GM06990 (cell line): Measurements from ENCODE around the gene CLN5.

ENCODE experiments used
- DNase-seq: peaks from one replicate; pipeline ENCODE4 v3.0.0-alpha.2; 2011; ENCODE audit not compliant: insufficient read length; ENCODE audit errors: extremely low read depth
- H3K27me3 ChIP-seq: replicated peaks from 2 replicates; pipeline ENCODE4 v1.6.0; 2011; ENCODE audit warnings: low read length; ENCODE audit not compliant: control insufficient read depth, insufficient read depth
- H3K36me3 ChIP-seq: 2 replicates; pipeline ENCODE4 v1.5.1; 2011; ENCODE audit warnings: low read length; ENCODE audit not compliant: control insufficient read depth, insufficient read depth
- H3K4me3 ChIP-seq: replicated peaks from 2 replicates; pipeline ENCODE4 v1.5.1; 2011; ENCODE audit warnings: low read depth, mild to moderate bottlenecking, control low read depth, low read length
- CTCF ChIP-seq: IDR thresholded peaks from 2 replicates; pipeline ENCODE4 v1.5.1; 2011; ENCODE audit warnings: low read length, control low read depth, mild to moderate bottlenecking, inconsistent platforms; ENCODE audit not compliant: insufficient read depth, poor library complexity, severe bottlenecking

Gene CLN5

GRCh38 chr13:77040835-77041234 lies 49.0 kb downstream of the CLN5 start:
- DNase-seq, result no peak

GRCh38 chr13:77042566-77043177 lies 50.8 kb downstream of the CLN5 start:
- Histone ChIP-seq H3K27me3 (no peaks in the 10 kb centered on the region), H3K4me3 (no peak overlapping the region), H3K36me3 (peaks cover 5% of the 10 kb centered on the region)
- TF ChIP-seq CTCF, result no peak
- no peak for DNase-seq

More at GRCh38 chr13:77040835-77041234, 49.0 kb downstream of the CLN5 start:
- no peaks in the 10 kb centered on the region for H3K27me3 ChIP-seq
- TF ChIP-seq CTCF, result no peak
- no peak overlapping the region for H3K4me3 ChIP-seq
- H3K36me3 ChIP-seq, result peaks cover 2% of the 10 kb centered on the region

GRCh38 chr13:77047649-77048343 lies 55.9 kb downstream of the CLN5 start:
- DNase-seq, result no peak
- H3K4me3 ChIP-seq, result no peak overlapping the region
- H3K27me3 ChIP-seq, result no peaks in the 10 kb centered on the region
- no peak for TF ChIP-seq CTCF
- H3K36me3 ChIP-seq, result peaks cover 14% of the 10 kb centered on the region

- no peak for TF ChIP-seq CTCF
- Histone ChIP-seq H3K27me3 (no peaks in the 10 kb centered on the region), H3K36me3 (peaks cover 15% of the 10 kb centered on the region), H3K4me3 (no peak overlapping the region)
- DNase-seq, result no peak
Observed at GRCh38 chr13:77048681-77049080, 56.8 kb downstream of the CLN5 start.

- no peak for TF ChIP-seq CTCF
- Histone ChIP-seq H3K27me3 (no peaks in the 10 kb centered on the region), H3K4me3 (no peak overlapping the region), H3K36me3 (peaks cover 16% of the 10 kb centered on the region)
- DNase-seq, result no peak
Observed at GRCh38 chr13:77053192-77053591, 61.3 kb downstream of the CLN5 start.
